ENCODE measurements around the gene RALGPS2.

The RALGPS2 gene

GRCh38 chr1:178970184-178970583 lies 245.1 kb downstream of the RALGPS2 start:
- DNase-seq, result no peak
